ENCODE measurements around the gene GLP1R.

DNA sequence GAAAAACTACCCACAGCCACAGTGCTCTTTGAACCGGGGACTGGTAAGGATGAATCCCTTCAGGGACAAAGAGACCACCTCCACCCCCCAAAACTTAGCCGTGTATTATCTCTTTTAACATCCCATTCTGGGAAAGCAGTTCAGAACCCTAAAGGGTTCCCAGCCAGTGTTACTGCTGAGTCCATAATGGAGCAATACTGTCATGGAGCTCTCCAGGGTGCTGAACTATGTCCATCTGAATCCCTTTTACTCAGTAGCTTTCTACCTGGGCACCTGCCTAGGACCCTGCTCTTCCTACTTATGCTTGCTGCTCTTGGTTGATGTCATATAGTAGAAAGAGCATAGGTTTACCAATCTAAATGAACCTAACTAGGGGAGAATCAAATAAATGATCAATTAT is 88.7 kb downstream of the GLP1R start:
- TF ChIP-seq, protein P1, sequence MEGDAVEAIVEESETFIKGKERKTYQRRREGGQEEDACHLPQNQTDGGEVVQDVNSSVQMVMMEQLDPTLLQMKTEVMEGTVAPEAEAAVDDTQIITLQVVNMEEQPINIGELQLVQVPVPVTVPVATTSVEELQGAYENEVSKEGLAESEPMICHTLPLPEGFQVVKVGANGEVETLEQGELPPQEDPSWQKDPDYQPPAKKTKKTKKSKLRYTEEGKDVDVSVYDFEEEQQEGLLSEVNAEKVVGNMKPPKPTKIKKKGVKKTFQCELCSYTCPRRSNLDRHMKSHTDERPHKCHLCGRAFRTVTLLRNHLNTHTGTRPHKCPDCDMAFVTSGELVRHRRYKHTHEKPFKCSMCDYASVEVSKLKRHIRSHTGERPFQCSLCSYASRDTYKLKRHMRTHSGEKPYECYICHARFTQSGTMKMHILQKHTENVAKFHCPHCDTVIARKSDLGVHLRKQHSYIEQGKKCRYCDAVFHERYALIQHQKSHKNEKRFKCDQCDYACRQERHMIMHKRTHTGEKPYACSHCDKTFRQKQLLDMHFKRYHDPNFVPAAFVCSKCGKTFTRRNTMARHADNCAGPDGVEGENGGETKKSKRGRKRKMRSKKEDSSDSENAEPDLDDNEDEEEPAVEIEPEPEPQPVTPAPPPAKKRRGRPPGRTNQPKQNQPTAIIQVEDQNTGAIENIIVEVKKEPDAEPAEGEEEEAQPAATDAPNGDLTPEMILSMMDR (IDR thresholded peaks at IDR 0.05), result no peak
- no peak for TF ChIP-seq POLR2AphosphoS5 (IDR thresholded peaks at IDR 0.05)

Measured in stomach (tissue), 4 donors.